GM12874 (cell line): ENCODE results near the gene RAPGEF2.

Source experiments
- CTCF ChIP-seq: IDR thresholded peaks from 2 replicates; pipeline ENCODE4 v1.5.1; 2011; ENCODE audit warnings: low read depth, mild to moderate bottlenecking, control low read depth, low read length, moderate library complexity; ENCODE audit not compliant: insufficient read depth

The RAPGEF2 gene

DNA sequence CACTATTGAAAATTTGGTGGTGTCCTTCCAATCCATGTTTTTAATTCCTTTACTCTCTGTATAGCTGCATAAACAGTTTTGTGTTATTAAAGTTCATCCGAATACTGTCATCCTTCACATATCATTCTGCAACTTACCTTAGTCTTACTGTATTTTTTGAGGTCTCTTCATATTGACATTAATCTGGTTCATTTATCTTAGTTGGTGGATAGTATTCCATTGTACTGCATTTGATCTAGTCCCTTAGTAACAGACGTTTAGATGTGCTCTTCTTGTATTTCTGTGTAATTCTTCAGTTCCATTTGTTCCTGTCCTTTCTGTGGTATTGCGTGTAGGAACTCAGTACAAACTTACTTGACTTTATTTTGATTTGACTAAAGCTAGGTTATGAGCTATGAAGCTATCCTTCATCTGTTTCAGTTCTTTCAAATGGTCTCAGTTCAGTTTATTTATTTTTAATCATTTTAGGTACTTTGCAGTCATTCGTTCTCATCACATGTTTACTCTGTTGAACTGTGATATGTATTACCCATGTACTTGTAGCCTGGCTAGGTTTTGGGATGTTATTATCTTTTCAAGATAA lies 41.3 kb downstream of the RAPGEF2 start:
- no peak for TF ChIP-seq CTCF

- no peak for TF ChIP-seq CTCF
Observed at GRCh38 chr4:159145318-159145991, 42.6 kb downstream of the RAPGEF2 start.

DNA sequence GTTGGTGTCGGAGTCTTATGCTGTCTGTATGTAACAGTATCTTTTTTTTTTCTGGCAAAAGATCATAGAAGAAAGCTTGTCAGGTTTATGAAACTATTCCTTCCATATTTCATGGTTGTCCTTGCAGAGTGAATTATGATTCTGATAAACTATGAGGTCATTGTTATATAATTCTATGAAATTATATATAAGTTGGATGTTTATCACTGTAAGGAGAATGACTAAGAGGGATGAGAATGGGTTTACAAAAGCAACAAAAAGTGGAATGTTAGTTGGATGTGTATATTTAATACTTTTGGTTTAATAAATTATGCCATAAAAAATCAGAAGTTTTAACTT lies 43.1 kb downstream of the RAPGEF2 start:
- TF ChIP-seq CTCF = no peak

DNA sequence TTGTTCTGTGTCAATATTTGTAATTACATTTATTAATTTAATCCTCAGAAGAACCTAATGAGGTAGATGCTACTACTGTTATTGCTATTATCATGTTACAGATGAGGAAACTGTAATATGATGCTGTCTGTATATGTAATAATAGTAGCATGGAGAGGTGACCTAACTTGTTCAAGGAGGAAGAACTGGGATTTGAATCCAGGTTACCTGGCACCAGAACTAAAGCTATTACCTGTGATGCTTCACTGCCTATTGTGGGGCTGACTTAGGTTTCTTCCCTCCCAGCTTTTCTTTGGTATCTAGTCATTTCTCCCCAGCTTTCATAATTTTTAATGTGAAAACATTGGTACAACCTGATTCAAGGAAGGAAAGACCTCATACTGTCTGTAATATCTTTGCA lies 43.6 kb downstream of the RAPGEF2 start:
- no peak for TF ChIP-seq CTCF

- TF ChIP-seq CTCF = no peak
Observed at GRCh38 chr4:159148441-159148840, 45.6 kb downstream of the RAPGEF2 start.

GRCh38 chr4:159149666-159150065 lies 46.8 kb downstream of the RAPGEF2 start:
- TF ChIP-seq CTCF = no peak

DNA sequence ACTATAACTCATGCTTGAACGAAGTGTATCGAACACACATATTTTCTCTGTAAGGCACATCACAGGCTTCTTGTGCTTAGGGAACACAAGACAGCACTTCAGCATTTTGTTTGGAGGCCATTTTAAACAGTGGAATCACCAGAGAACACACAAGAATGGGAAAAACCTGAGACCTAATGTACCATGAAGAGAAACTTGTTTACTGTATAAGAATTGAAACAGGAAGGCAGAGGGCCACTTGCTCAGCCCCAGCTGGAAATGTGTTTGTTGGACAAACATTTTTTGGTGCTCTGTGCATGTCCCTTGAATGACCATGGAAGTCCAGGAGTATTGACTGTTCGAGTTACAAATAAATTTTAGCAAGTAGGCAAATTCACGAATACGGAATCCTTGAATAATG lies 47.5 kb downstream of the RAPGEF2 start:
- no peak for TF ChIP-seq CTCF
